GM21423 (cell line): ENCODE results near the gene ARHGAP24.
"Not testable (repeated sequence)": the region's sequence is repeated elsewhere in the genome, so short reads cannot be mapped to it uniquely, and the experiment has no call there.

Experiments used
- ATAC-seq: cut with Tn5 transposase; IDR thresholded peaks from one replicate; pipeline ENCODE4 v1.9.1; 2021; ENCODE audit warnings: mild to moderate bottlenecking, moderate library complexity; ENCODE audit not compliant: unreplicated experiment

ARHGAP24 gene

DNA sequence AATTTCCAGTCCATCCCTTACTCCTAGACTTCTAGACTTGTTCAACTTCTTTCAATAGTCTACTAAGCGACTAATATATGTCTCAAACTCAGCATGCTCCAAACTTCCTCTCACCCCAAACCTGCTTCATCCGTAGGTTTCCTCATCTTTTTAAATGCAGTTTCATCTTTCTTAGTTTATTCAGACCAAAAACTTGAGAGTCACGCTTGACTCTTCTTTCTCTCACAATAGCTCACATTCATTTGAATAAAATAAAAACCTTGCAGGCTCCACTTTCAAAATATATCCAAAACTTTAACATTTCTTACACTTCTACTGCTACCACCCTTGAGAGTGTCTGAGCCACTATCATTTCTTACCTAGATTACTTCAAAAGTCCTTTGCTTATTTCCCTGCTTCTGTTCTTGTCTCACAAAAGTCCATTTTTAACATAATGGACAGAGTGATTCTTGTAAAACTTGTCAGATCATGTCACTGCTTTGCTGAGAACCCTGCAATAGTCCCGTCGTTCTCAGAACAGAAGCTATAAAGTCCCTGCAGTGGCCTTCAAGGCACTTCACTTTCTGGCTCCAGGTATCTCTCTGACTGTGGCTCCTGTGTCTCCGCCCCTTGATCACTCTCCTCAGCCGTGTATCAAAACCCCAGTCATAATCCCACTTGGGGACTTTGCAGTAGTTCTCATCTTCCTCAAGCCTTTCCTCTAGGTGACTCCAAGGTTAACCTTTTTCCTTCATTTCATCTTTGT lies 167.6 kb downstream of the ARHGAP24 start:
- no peak for ATAC-seq

DNA sequence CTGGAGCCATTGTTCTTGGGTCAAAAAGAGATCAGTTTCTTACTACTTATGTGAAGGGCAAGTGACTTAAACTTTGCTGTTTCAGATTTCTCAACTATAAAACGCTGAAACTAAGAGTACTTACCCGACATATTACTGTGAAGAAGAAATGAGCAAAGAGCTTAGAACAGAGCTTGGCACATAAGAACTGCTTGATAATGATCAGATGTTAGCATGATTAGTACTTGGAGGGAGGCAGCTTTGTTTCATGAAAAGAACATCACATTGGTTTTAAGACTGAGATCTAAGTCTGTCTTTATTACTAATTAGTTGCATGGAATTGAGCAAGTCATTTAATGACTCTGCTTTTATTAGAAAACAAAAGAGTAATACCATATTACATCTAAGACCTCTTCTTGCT lies 169.1 kb downstream of the ARHGAP24 start:
- ATAC-seq, result no peak

DNA sequence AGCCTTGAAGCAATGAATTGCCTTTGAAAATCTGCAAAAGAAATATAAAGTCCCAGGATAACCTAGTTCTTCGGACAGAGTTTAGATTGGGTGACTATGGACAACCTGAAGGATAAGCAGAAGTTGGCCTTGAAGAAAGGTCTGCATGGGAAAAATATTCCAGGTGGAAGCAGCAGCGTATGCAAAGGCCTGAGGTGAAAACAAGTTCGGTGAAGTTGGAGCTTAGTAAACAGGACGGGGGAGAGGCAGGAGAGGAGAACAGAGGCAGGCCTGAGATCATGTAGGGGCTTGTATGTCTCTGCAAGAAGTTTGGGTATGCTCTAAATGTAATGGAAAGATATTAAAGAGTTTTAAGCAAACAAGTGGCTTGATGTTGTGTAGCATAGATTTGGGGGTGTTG lies 176.0 kb downstream of the ARHGAP24 start:
- no peak for ATAC-seq

DNA sequence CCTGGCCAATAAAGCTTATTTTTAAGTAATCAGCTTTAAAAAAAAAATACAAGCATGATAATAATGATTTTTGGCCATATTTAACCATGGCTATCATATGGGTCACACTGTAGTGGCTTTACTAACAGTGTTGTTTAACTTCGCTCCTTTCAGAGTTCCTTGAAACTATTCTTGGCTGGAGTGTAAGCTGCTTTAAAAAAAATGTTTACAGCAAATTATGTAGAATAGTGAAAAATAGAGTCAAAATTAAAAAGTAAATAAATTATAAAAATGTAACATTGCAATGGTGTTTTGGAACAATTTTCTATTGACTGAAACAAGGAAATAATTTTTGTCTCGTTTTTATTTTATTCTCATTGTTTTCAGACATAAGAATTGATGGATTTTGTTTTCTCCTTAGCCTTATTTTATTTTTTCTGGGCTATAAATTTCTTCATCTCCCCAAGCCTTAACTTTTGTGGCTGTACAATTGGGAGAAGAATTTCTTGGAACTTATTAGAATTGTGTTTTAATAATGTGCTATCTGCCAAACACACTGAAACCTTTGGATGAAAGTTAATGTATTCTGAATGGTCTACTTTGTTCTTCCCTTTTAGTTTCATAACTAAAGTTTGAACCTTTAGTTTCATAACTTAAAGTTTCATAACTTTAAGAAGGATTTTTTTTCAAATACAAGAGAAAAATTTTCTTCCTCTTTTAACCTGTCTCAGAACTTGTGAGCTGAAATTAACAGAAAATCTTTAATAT lies 182.0 kb downstream of the ARHGAP24 start:
- no peak for ATAC-seq

DNA sequence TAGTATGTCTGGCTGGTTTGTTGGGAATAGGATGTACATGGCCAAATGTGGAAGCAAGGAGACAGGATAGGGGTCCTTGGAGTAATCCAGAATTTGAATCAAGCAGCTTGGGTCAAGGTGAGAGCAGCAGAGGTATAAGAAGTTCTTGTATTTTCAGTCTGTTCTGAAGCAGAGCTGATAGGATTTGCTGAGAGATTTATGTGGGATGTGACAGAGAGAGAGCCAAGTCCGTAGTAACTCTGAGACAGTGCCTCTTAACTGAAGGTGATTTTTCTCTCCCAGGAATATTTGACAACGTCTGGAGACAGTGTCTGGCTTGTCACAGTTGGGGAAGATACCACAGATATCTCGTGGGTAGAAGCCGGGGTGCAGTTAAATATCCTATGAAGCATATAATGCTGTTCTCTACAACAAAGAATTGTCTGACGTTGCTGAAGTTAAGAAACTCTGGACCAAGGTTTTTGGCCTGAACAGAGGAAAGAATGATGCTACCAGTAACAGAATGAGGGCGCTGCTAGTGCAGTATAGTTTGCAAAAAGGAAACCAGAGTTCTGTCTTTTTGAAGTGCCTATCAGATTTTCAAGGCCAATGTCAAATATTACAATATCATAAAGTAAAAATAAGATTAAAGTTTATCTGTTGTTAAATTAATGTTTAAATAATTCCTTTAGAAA lies 184.0 kb downstream of the ARHGAP24 start:
- ATAC-seq, result no peak

DNA sequence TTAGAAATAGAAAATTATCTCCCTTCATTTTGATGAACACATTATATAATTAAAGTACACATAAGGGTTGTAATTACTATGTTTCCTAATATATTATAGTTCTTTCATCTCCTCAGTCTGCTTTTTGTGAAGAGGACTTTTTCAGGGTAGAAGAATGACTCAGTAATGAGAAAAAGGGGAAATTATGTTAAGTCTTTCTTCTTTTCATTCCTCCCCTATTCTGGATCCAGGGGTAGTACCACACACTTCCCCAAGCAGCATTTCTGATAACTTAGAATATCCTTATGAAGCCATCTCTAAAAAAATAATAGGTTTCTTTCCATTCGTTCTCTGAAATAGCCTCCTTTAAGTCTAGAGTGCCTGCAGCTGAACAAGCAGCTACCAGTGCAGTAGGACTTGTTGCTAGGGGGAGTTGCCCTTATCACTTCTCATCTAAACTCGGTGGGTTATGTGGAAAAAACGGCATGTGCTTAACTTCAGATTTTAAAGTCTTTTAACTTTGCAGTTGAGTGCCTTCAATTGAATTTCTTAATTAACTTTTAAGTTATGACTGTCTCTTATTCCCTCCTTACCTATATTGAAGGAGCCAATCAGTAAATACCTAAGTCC lies 184.8 kb downstream of the ARHGAP24 start:
- ATAC-seq, result no peak

DNA sequence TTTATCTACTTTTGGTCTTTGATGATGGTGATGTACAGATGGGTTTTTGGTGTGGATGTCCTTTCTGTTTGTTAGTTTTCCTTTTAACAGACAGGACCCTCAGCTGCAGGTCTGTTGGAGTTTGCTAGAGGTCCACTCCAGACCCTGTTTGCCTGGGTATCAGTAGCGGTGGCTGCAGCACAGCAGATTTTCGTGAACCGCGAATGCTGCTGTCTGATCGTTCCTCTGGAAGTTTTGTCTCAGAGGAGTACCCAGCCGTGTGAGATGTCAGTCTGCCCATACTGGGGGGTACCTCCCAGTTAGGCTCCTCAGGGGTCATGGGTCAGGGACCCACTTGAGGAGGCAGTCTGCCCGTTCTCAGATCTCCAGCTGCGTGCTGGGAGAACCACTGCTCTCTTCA lies 191.7 kb downstream of the ARHGAP24 start:
- ATAC-seq, result not testable (repeated sequence)

DNA sequence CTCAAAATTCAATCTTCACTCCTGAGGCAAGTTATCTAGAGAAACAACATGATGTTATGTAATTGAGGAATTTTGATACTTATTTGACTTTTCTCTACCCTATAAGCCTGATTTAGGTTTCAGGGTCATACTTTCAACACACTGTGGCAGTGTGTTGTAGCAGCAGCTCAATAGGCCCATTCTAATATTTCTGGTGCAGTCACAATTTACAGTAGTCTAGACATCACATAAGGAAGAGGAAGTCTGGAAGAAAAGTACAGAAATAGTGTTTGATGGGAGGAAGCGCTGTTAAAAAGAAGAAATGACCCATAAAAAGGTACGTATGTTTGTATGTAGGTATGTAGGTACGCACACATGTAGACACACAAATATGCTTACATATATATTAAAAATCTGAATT lies 194.3 kb downstream of the ARHGAP24 start:
- no peak for ATAC-seq

DNA sequence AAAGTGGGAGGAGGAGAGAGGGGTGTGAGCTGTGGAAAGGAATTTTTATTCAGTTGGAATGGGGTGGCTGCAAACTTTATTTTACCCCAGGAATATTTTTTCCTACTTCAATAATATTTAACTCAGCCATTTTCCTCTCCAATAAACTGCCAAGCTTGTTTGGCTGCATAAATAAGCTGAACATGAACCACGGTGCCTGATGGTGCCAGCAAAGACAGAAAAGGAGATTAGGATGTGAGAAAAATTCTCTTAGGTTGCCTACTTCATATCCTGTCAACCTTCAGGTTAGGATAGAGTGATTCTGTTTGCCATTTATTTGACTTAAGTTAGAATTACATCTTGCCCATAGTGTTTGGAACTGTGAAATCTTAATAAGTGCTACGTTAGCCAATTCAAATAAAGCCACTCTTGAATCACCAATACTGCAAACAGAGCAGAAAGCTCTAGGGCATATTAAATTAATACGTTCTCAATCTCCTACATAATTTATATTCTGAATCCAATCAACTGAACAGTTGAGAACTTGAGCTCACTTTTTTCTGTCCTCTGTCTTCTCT lies 195.1 kb downstream of the ARHGAP24 start:
- ATAC-seq, result no peak

DNA sequence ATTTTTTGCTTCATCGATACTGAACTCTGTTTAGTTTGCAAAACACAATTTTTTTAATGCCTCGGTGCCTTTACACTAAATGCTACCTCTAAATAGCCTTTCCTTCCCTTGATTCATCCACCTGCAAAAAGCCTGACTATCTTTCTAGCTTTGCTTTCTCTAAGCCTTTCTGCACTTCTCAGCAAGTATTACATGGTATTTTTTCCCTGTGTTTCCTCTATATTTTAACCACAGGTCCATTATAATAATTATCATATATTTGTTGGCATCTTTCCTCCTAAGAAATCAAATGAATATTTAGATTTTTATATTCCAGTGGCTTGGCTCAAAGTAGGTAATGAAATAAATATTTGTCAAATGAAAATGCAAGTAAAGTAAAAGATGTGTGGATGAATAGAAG lies 196.2 kb downstream of the ARHGAP24 start:
- ATAC-seq, result no peak

DNA sequence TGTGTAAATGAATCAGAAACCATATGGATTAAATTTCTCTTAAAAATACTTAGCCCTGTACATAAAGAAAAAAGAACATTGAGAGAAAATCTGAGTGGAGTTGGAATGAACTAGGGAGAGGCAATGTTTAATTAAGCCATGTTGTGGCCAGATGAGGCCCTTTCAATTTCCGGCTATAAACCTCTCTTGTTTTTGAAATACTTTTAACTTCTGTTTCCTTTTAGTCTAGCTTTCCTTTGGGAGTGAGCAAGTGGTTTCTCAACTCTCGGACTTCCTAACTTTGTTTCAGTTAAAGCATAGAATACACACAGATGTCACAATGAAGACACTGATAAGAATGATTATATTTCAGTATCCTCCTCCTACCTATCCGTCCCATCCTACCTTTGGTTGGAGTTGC lies 197.2 kb downstream of the ARHGAP24 start:
- ATAC-seq, result no peak

DNA sequence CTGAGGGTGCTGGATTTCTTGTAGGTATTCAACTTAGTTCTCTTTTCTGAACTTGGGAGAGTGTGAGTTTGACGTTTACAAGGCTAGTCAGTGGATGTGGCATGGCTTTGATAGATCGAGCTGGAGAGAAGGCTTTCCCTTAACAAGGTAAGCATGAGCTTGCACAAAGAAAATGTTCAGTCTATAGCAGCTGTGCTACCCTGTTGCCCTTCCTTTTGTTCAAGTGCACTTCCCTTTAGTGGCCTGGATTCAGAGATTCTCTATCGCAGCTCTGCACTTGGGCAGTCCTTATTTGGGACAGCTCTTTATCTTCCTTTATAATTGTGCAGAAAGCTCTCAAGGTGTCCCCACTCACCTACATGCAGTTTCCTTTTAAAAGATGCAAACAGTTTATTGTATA lies 198.0 kb downstream of the ARHGAP24 start:
- ATAC-seq, result no peak

DNA sequence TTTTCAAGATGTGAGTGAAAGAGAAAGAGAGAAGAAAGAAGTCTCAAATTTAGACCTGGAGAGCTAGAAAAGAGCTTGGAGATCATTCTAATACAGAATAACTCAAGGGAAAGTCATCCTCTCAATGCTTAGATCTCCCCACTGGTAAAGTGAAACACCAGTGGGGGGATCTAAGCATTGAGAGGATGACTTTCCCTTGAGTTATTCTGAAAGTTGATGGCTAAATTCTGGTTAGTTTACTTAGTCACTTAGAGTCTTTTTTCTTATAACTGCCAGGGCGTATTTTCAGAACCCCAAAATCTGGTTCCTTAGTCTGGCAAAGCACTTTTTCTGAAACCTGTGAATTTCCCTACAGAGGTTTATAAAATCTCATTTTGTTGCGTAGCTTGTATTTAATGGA lies 198.6 kb downstream of the ARHGAP24 start:
- ATAC-seq, result no peak

DNA sequence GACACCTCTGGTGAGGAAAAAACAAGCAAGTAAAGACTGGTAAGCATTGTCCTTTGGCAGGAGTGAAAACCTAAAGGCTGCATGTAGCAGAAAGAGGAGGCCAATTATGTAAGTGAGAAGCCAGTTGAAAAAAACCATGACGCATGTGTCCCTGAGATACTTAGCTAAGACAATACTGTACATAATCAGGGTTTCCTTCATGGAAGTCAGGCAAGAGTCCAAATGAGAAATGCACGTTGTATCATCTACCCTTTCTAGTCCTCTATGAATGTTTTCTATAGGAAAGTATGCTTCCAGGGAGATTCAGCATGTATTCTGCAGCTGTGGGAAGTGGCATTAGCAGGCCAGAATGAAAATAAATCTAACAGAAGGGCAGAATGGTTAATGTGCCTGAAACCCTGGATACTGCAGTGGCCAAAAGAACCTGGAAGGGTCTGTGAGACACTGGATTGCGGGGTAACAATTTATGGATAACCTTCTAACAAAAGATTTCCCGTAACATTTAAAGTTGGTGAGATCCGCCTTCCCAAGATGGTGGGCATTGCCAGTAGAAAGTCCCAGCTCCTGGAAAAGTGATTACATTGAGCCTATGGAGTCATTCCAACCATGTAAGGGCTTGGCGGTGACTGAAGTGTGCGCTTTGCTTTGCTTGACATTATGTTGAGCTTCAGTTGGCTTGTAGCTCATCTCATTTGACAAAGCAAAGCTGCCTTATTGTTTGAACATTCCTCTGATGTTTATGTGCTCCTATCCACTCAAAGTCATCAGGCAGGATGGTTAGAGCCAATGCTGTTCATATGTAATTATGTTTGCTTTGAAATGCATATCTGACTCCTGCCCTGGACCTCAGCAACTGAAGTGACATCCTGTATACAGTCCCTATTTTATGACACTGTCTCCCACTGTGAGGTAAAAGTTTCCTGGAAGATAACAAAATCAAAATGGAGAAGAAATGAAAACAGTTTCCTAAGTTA lies 200.4 kb downstream of the ARHGAP24 start:
- ATAC-seq, result no peak

DNA sequence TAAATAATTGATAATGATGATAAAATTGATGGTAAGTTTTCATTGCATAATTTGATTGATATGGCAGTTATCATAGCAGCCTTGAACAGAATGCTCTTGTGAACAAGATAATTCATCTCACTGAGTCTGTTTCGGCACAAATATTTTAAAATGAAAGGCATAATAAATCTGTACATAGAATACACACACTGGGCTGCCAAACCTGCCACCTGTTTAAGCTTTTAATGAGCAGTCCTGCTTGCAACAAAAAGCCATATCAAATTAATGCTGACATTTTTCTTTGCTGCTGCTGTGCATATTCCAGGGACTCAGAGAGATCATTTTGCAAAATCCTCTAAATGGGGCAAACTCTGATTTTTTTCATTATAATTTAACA lies 201.1 kb downstream of the ARHGAP24 start:
- ATAC-seq, result no peak

DNA sequence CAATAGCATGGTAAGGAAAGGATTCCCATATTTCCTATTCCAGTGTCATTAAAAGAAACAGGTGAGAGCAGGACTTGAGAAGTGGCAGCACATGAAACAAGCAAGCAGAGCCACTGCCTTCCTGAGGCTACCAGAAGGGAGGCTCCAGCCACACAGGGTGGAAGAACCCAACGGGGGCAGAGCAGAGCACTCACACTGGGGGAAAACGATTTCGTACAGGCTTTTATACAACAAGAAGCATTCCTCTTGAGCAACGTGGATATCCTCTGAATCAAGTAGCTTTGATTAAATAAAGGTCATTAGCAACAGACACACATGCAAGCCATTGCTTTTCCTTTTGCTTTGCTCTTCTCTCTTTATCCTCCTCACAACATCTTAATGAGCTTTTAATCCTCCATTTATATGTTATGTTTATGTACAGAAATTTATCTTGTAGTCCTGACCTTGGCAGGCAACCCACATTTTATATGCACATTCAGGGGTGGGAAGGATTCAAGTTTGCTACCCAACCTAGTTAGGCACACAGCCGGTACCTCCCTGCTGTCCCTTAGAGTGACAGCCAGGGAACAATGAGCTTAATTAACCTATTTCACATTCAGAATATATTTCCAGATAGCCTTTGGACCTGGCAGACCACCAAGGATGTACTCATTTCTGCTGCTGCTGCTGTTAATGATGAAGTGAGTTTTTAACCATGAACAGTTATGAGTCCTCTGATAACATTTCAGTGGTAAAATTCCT lies 202.1 kb downstream of the ARHGAP24 start:
- ATAC-seq, result no peak

DNA sequence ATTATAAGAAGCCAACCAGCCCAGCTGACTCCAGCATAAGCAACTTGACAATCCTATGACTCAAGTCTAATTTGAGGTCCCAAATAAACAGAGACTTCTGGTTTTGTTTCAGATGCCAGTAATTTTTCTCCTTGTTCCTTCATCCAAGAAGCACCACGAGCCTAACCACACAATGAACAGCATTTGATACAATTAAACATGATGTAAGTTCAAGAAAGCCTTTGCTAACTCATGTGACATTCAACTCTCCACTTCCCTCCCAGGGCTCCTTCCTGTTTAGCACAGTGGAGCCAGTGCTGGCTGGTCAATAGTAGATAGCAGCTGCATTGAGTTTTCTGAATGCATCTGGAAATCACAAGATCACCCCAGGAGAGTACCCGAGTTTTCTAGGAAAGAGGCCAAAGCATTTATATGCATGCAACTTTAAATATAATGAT lies 206.3 kb downstream of the ARHGAP24 start:
- no peak for ATAC-seq

DNA sequence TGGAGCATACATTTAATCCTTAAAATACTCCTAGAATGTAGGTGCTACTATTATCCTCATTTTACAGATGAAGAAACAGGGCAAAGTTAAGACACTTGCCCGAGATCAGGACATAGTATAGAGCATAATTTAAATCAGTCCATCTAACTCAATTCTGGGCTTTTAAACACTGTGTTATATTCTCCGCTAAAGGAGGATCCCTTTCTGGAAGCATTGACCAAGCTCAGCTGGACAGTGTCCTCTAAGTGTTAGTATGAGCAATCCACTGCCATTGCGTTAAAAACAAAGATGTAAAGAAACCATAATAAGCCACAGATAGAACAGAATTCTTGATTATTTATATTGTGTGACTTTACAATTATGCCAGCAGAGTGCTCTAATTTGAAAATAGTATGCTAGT lies 207.0 kb downstream of the ARHGAP24 start:
- no peak for ATAC-seq

DNA sequence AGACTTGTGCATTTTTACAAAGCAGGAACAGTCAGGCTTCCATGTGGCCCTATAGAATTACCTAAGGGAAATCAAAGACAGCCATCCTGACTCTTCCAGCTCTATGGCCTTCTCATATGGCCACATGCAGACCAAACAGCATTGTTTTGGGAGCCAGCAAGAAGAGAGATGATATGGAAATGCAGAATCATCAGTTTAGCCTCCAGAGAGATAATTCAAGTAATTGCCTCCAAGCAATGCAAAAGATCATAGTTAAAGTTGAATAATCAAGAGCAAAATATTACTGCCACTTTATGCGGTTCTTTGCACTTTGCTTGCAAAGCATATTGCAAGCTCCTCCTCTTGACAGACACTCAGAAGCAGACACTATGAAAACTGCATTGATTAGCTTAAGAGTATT lies 207.4 kb downstream of the ARHGAP24 start:
- no peak for ATAC-seq
